Endothelial cell of umbilical vein (primary cell): ENCODE measurements around the gene TCF7L2. TPM values are rescaled to one million over a fixed set of nuclear protein-coding genes. Genes with fewer than 3 reads are reported as not detected.

Source experiments
- BruUV-seq: library from RNA; stranded (reverse); fragments of 400-500 nt; replicated peaks from 2 replicates; lab custom pipeline; 2021; lab: Mats Ljungman, UMichigan
- CTCF ChIA-PET: fragments of 300-600, 350-600 bp; sonication (Branson Sonifier 250); formaldehyde crosslinking; loops from one replicate; lab custom pipeline; 2021; ENCODE audit warnings: antibody characterized with exemption, inconsistent platforms; lab: Charles Lee
- POLR2A ChIA-PET: fragments of 300-600, 350-600 bp; sonication (Branson Sonifier 250); formaldehyde crosslinking; loops from one replicate; lab custom pipeline; 2021; ENCODE audit warnings: antibody characterized with exemption, inconsistent platforms; lab: Charles Lee
- DNase-seq: peaks from one replicate; pipeline ENCODE4 v3.0.0-alpha.2; 2011; ENCODE audit warnings: low read depth, low spot score
- FAIRE-seq: peaks from 2 replicates; lab custom pipeline; 2011; peaks lifted over from hg19 to GRCh38; lab: Jason Lieb, UNC
- H2AFZ ChIP-seq: 2 replicates; pipeline ENCODE4 v1.6.0; 2012; ENCODE audit warnings: low read depth, low read length, control low read depth, inconsistent platforms
- H3K27ac ChIP-seq: 2 replicates; pipeline ENCODE4 v1.5.1; 2011; ENCODE audit warnings: low read depth, mild to moderate bottlenecking, control low read depth, low read length, moderate library complexity; ENCODE audit not compliant: insufficient read depth
- H3K27me3 ChIP-seq, 2 experiments: 2 replicates each; pipeline versions ENCODE4 v1.6.0 to v1.6.1; 2011; ENCODE audit warnings: low read length in 2 of 2, mixed read lengths in 1 of 2; ENCODE audit not compliant: control insufficient read depth in 2 of 2, insufficient read depth in 2 of 2
- H3K36me3 ChIP-seq, 2 experiments: 2 replicates in 1 of 2; 3 replicates in 1 of 2; pipeline ENCODE4 v1.5.1; 2011; ENCODE audit warnings: low read length in 2 of 2, mild to moderate bottlenecking in 1 of 2, moderate library complexity in 1 of 2; ENCODE audit not compliant: control insufficient read depth in 2 of 2, insufficient read depth in 2 of 2; ENCODE audit errors: extremely low read depth in 1 of 2
- H3K4me1 ChIP-seq: 3 replicates; pipeline ENCODE4 v1.5.1; 2011; ENCODE audit warnings: mild to moderate bottlenecking, low read length; ENCODE audit not compliant: control insufficient read depth, insufficient read depth; ENCODE audit errors: extremely low read depth
- H3K4me2 ChIP-seq: 2 replicates; pipeline ENCODE4 v1.6.1; 2011; ENCODE audit warnings: low read length, control low read depth, mixed read lengths; ENCODE audit not compliant: insufficient read depth
- H3K4me3 ChIP-seq, 3 experiments: fragments of 200-600 bp in 1 of 3; sonication (generic), shearing (Covaris generic) in 1 of 3; replicated peaks in 1 of 3; 2 replicates each; pipeline ENCODE4 v1.5.1; 2011 to 2016; ENCODE audit warnings: control low read depth in 3 of 3, low read length in 3 of 3, mild to moderate bottlenecking in 2 of 3, inconsistent platforms in 1 of 3, low read depth in 1 of 3, moderate library complexity in 1 of 3; ENCODE audit not compliant: insufficient read depth in 1 of 3
- H3K79me2 ChIP-seq: 2 replicates; pipeline ENCODE4 v1.6.0; 2012; ENCODE audit warnings: low read length, inconsistent platforms; ENCODE audit not compliant: control insufficient read depth, insufficient read depth
- H3K9ac ChIP-seq: replicated peaks from 2 replicates; pipeline ENCODE3; 2011; ENCODE audit warnings: low read length, control low read depth; ENCODE audit not compliant: insufficient read depth; ENCODE audit errors: extremely low read depth
- H3K9me1 ChIP-seq: replicated peaks from 3 replicates; pipeline ENCODE4 v1.6.0; 2011; ENCODE audit warnings: mild to moderate bottlenecking, low read length; ENCODE audit not compliant: control insufficient read depth, insufficient read depth; ENCODE audit errors: extremely low read depth
- H3K9me3 ChIP-seq: replicated peaks from 2 replicates; pipeline ENCODE4 v1.5.1; 2012; ENCODE audit warnings: low read length, inconsistent platforms; ENCODE audit not compliant: control insufficient read depth, insufficient read depth
- H4K20me1 ChIP-seq: replicated peaks from 2 replicates; pipeline ENCODE3; 2011; ENCODE audit warnings: mild to moderate bottlenecking, low read length; ENCODE audit not compliant: control insufficient read depth, insufficient read depth; ENCODE audit errors: extremely low read depth
- CTCF ChIP-seq, 2 donors: IDR thresholded peaks; 1 replicate in 1 of 2; 2 replicates in 1 of 2; pipeline ENCODE4 v1.5.1; 2011; ENCODE audit warnings: low read length in 2 of 2, mild to moderate bottlenecking in 2 of 2, moderate library complexity in 2 of 2, control low read depth in 1 of 2, inconsistent platforms in 1 of 2, low read depth in 1 of 2; ENCODE audit not compliant: insufficient read depth in 1 of 2; ENCODE audit errors: extremely low read depth in 1 of 2
- EZH2 ChIP-seq: IDR thresholded peaks from 2 replicates; pipeline ENCODE4 v1.6.1; 2012; ENCODE audit warnings: borderline replicate concordance, low read depth, mild to moderate bottlenecking, moderate library complexity, low read length, inconsistent platforms; ENCODE audit not compliant: severe bottlenecking
- FOS ChIP-seq: IDR thresholded peaks from 2 replicates; pipeline ENCODE4 v1.6.1; 2011; ENCODE audit warnings: mild to moderate bottlenecking, low read length, moderate library complexity, borderline replicate concordance; ENCODE audit not compliant: insufficient read depth
- GATA2 ChIP-seq: IDR thresholded peaks from 2 replicates; pipeline ENCODE4 v1.7.0; 2011; ENCODE audit warnings: low read depth, mild to moderate bottlenecking, moderate library complexity, mixed read lengths, low read length; ENCODE audit not compliant: insufficient read length, insufficient read depth
- JUN ChIP-seq: IDR thresholded peaks from 2 replicates; pipeline ENCODE4 v1.6.1; 2011; ENCODE audit warnings: borderline replicate concordance, low read depth; ENCODE audit not compliant: insufficient read length, insufficient read depth
- MAX ChIP-seq: IDR thresholded peaks from 2 replicates; pipeline ENCODE4 v1.6.1; 2011; ENCODE audit not compliant: insufficient read depth, insufficient read length
- MYC ChIP-seq: IDR thresholded peaks from one replicate; pipeline ENCODE4 v1.6.1; 2011; ENCODE audit warnings: mild to moderate bottlenecking, low read depth, low read length
- POLR2A ChIP-seq: IDR thresholded peaks from 2 replicates; pipeline ENCODE4 v1.6.1; 2012; ENCODE audit warnings: low read depth, mild to moderate bottlenecking, control low read depth, low read length
- POLR2AphosphoS5 ChIP-seq: IDR thresholded peaks from 2 replicates; pipeline ENCODE4 v1.6.1; 2012; ENCODE audit warnings: low read depth, mild to moderate bottlenecking, control low read depth, low read length, moderate library complexity; ENCODE audit not compliant: insufficient read depth
- dilution Hi-C: fragments of 300-500 bp; cut with MboI; formaldehyde crosslinking; loops from one replicate; pipeline ENCODE4 v1.15.0; 2019; ENCODE audit warnings: low sequenced_read_pairs; ENCODE audit not compliant: extremely low pct_ligation_motif_present
- intact Hi-C: fragments of 100-400 bp; cut with micrococcal nuclease; formaldehyde crosslinking; loops from one replicate; pipeline ENCODE4 v1.10.0; 2022
- polyA plus RNA-seq, 4 experiments: library from polyadenylated mRNA; depleted of rRNA in 3 of 4; stranded (reverse) in 3 of 4; unstranded in 1 of 4; fragments of >200 nt; gene quantifications; 2 replicates each; pipeline versions ENCODE4 v1.2.1 to v1.2.3, GENCODE V29; 2011 to 2012; ENCODE audit warnings: missing spikeins in 1 of 4
- total RNA-seq: library from RNA; stranded (reverse); gene quantifications from 2 replicates; pipeline ENCODE4 v1.2.3, GENCODE V29; 2021

TCF7L2 gene
- total and polyA plus RNA-seq, 2 donors (not counting 3 experiments of a cell fraction or from before 2014, with no cell fraction given) = 9.9 to 21.8 TPM

GRCh38 chr10:113005380-113005779, 55.3 kb downstream of the TCF7L2 start:
- DNase-seq (no peak), FAIRE-seq (no peak)
- no peaks in the 10 kb centered on the region for H3K36me3 ChIP-seq
- H3K27ac ChIP-seq = no peak overlapping the region
- intact Hi-C loops = no loop called here
- H3K9ac ChIP-seq = no peak overlapping the region
- H3K4me1 ChIP-seq = no peaks in the 10 kb centered on the region
- H3K9me3 ChIP-seq = no peaks in the 10 kb centered on the region
- BruUV-seq = no TSS peak
- H4K20me1 ChIP-seq = no peaks in the 10 kb centered on the region
- peaks cover 2% of the 10 kb centered on the region for H3K79me2 ChIP-seq
- dilution Hi-C loops = no loop called here
- no peak overlapping the region for H2AFZ ChIP-seq
- no peak overlapping the region for H3K4me3 ChIP-seq
- ChIA-PET CTCF (no interaction called here), POLR2A (no interaction called here)
- no peak overlapping the region for H3K4me2 ChIP-seq
- no peaks in the 10 kb centered on the region for H3K9me1 ChIP-seq
- H3K27me3 ChIP-seq = no peaks in the 10 kb centered on the region
- TF ChIP-seq MYC (no peak), GATA2 (no peak), MAX (no peak), EZH2 (no peak), JUN (no peak), POLR2AphosphoS5 (no peak), POLR2A (no peak), FOS (no peak), CTCF (IDR thresholded peaks at IDR 0.05; ENCODE audit: extremely low read depth in 1 of 2, insufficient read depth in 1 of 2, low read depth in 1 of 2, low read length in 2 of 2) (no peak)
